OCI-LY1 (cell line): ENCODE measurements around the gene ADCK1.

Experiments
- H2AFZ ChIP-seq: fragments of 200-600 bp; sonication (generic), shearing (Covaris generic); 2 replicates; pipeline ENCODE4 v1.6.0; 2014; ENCODE audit warnings: antibody characterized with exemption, mild to moderate bottlenecking, low read length
- H3F3A ChIP-seq: fragments of 200-600 bp; sonication (generic), shearing (Covaris generic); 2 replicates; pipeline ENCODE4 v1.6.0; 2014; ENCODE audit warnings: mild to moderate bottlenecking, antibody characterized with exemption, low read length, moderate library complexity; ENCODE audit not compliant: insufficient read depth
- H3K27ac ChIP-seq: fragments of 200-600 bp; sonication (generic); 2 replicates; pipeline ENCODE4 v1.5.1; 2014; ENCODE audit warnings: low read length, mixed run types, mild to moderate bottlenecking, low read depth; ENCODE audit not compliant: poor library complexity, severe bottlenecking
- H3K27me3 ChIP-seq: fragments of 200-600 bp; sonication (generic); 2 replicates; pipeline ENCODE4 v1.6.0; 2014; ENCODE audit warnings: antibody characterized with exemption, mild to moderate bottlenecking, low read length, moderate library complexity; ENCODE audit not compliant: insufficient read depth
- H3K36me3 ChIP-seq: fragments of 200-600 bp; sonication (generic); 2 replicates; pipeline ENCODE4 v1.6.1; 2014; ENCODE audit warnings: mild to moderate bottlenecking, antibody characterized with exemption, low read length, moderate library complexity, mixed read lengths; ENCODE audit not compliant: insufficient read depth
- H3K4me1 ChIP-seq: fragments of 200-600 bp; sonication (generic); 2 replicates; pipeline ENCODE4 v1.5.1; 2014; ENCODE audit warnings: mild to moderate bottlenecking, low read length, moderate library complexity; ENCODE audit not compliant: insufficient read depth, severe bottlenecking
- H3K4me2 ChIP-seq: fragments of 200-600 bp; sonication (generic), shearing (Covaris generic); 2 replicates; pipeline ENCODE4 v1.6.1; 2014; ENCODE audit warnings: low read length
- H3K4me3 ChIP-seq: fragments of 200-600 bp; sonication (generic); 2 replicates; pipeline ENCODE4 v1.5.1; 2014; ENCODE audit warnings: low read length, low read depth, mild to moderate bottlenecking, mixed read lengths; ENCODE audit not compliant: poor library complexity, severe bottlenecking
- H3K79me2 ChIP-seq: fragments of 200-600 bp; shearing (Covaris generic); 2 replicates; pipeline ENCODE4 v1.6.1; 2016; ENCODE audit warnings: mixed run types, low read length, mixed read lengths; ENCODE audit not compliant: insufficient read depth
- H3K9ac ChIP-seq: fragments of 200-600 bp; sonication (generic), shearing (Covaris generic); 2 replicates; pipeline ENCODE4 v1.6.1; 2014; ENCODE audit warnings: mild to moderate bottlenecking, low read length, mixed read lengths
- H3K9me2 ChIP-seq: fragments of 200-600 bp; sonication (generic), shearing (Covaris generic); 2 replicates; pipeline ENCODE4 v1.6.1; 2014; ENCODE audit warnings: low read depth, mild to moderate bottlenecking, low read length, mixed read lengths
- H3K9me3 ChIP-seq: fragments of 200-600 bp; shearing (Covaris generic); 2 replicates; pipeline ENCODE4 v1.6.1; 2014; ENCODE audit warnings: low read length, mixed read lengths
- H4K20me1 ChIP-seq: fragments of 200-600 bp; sonication (generic), shearing (Covaris generic); 2 replicates; pipeline ENCODE4 v1.6.0; 2016; ENCODE audit warnings: mild to moderate bottlenecking, low read length; ENCODE audit not compliant: insufficient read depth
- CTCF ChIP-seq: fragments of 200-600 bp; sonication (generic), shearing (Covaris generic); IDR thresholded peaks from 2 replicates; pipeline ENCODE4 v1.5.1; 2017; ENCODE audit warnings: mild to moderate bottlenecking, antibody characterized with exemption, low read length, moderate library complexity, mixed read lengths
- EZH2 ChIP-seq: fragments of 200-600 bp; sonication (generic), shearing (Covaris generic); IDR thresholded peaks from 2 replicates; pipeline ENCODE4 v1.8.0; 2017; ENCODE audit warnings: borderline replicate concordance, mixed run types, mild to moderate bottlenecking, antibody characterized with exemption, low read length, moderate library complexity, mixed read lengths

The ADCK1 gene

GRCh38 chr14:77892890-77893484, 93.1 kb downstream of the ADCK1 start:
- H3K9ac ChIP-seq: no peak overlapping the region
- H3K4me2 ChIP-seq: no peak overlapping the region
- no peak overlapping the region for H2AFZ ChIP-seq
- no peaks in the 10 kb centered on the region for H3F3A ChIP-seq
- H3K4me3 ChIP-seq: no peak overlapping the region
- TF ChIP-seq EZH2 (no peak), CTCF (no peak)
- no peaks in the 10 kb centered on the region for H3K9me2 ChIP-seq
- no peaks in the 10 kb centered on the region for H4K20me1 ChIP-seq
- H3K79me2 ChIP-seq: no peaks in the 10 kb centered on the region
- no peak overlapping the region for H3K27ac ChIP-seq
- no peaks in the 10 kb centered on the region for H3K9me3 ChIP-seq
- H3K36me3 ChIP-seq: no peaks in the 10 kb centered on the region; the same call in 1 of the 2 replicates
- H3K27me3 ChIP-seq: no peaks in the 10 kb centered on the region
- H3K4me1 ChIP-seq: no peaks in the 10 kb centered on the region

GRCh38 chr14:77897374-77897773, 97.5 kb downstream of the ADCK1 start:
- no peaks in the 10 kb centered on the region for H3K4me1 ChIP-seq

GRCh38 chr14:77902811-77903210, 102.9 kb downstream of the ADCK1 start:
- no peaks in the 10 kb centered on the region for H4K20me1 ChIP-seq
- no peak overlapping the region for H3K4me2 ChIP-seq
- no peaks in the 10 kb centered on the region for H3K79me2 ChIP-seq
- H3K9ac ChIP-seq: no peak overlapping the region
- no peaks in the 10 kb centered on the region for H3K4me1 ChIP-seq
- no peak overlapping the region for H3K27ac ChIP-seq
- H3K36me3 ChIP-seq: no peaks in the 10 kb centered on the region
- no peak overlapping the region for H3K4me3 ChIP-seq
- H3F3A ChIP-seq: no peaks in the 10 kb centered on the region
- H3K9me3 ChIP-seq: no peaks in the 10 kb centered on the region
- TF ChIP-seq EZH2 (no peak), CTCF (no peak)
- H3K27me3 ChIP-seq: no peaks in the 10 kb centered on the region
- no peak overlapping the region for H2AFZ ChIP-seq
- H3K9me2 ChIP-seq: no peaks in the 10 kb centered on the region

More at GRCh38 chr14:77897374-77897773, 97.5 kb downstream of the ADCK1 start:
- H3K36me3 ChIP-seq: no peaks in the 10 kb centered on the region
- no peak overlapping the region for H2AFZ ChIP-seq
- H3K9me2 ChIP-seq: no peaks in the 10 kb centered on the region
- TF ChIP-seq EZH2 (no peak), CTCF (no peak)
- H4K20me1 ChIP-seq: no peaks in the 10 kb centered on the region
- no peaks in the 10 kb centered on the region for H3F3A ChIP-seq
- H3K4me3 ChIP-seq: no peak overlapping the region
- no peaks in the 10 kb centered on the region for H3K79me2 ChIP-seq
- H3K4me2 ChIP-seq: no peak overlapping the region
- no peaks in the 10 kb centered on the region for H3K9me3 ChIP-seq
- H3K27me3 ChIP-seq: no peaks in the 10 kb centered on the region
- H3K27ac ChIP-seq: no peak overlapping the region
- no peak overlapping the region for H3K9ac ChIP-seq
